ENCODE measurements around the gene ROPN1L. TPM values are rescaled to one million over a fixed set of nuclear protein-coding genes. Genes with fewer than 3 reads are reported as not detected.

The ROPN1L gene
- total and polyA plus RNA-seq, 2 donors from 2014 or later: 1.4 to 1.7 TPM

DNA sequence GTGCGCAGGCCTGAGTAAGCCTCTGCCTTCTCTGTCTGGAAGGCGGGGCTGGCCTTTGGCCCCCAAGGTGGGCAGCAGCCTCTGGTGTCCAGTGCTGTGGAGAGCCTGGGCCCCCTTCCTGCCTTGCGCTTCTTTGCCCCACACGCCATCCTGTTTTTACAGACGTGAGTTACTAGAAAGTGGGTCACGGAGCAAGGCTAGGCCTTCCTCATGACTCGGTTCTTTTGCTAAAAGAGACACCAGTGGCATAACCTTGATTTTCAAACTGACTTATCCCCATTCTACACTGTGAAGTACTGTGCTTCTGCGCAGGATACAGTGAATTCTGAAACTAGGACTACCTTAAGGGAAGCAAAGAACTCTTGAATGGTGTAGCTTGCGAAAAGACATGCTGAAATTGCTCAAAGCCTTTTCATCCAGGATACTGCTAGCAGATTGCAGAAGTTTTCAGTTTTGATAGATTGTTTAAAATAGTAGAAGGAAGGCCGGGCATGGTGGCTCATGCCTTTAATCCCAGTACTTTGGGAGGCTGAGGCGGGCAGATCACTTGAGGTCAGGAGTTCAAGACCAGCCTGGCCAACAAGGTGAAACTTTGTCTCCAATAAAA is 7.2 kb downstream of the ROPN1L start:
- no peaks in the 10 kb centered on the region for H3K9me3 ChIP-seq (ENCODE audit: control insufficient read depth in 2 of 3, insufficient read depth in 1 of 3, low read length in 3 of 3)
- peaks cover 0 to 6% (median 5%) of the 10 kb centered on the region in 3 donors for H3K4me1 ChIP-seq (ENCODE audit: control insufficient read depth in 2 of 3, insufficient read depth in 2 of 3, low read depth in 1 of 3, low read length in 3 of 3)
- no peak overlapping the region for H3K4me3 ChIP-seq (ENCODE audit: low read length in 3 of 3)
- FAIRE-seq: no peak
- H3K36me3 ChIP-seq (ENCODE audit: control insufficient read depth in 2 of 3, insufficient read depth in 3 of 3, low read length in 3 of 3): no peaks in the 10 kb centered on the region
- no peak overlapping the region for H3K27ac ChIP-seq (ENCODE audit: low read depth in 2 of 2, low read length in 2 of 2)
- H3K9ac ChIP-seq (ENCODE audit: low read length in 3 of 3): no peak overlapping the region
- intact Hi-C loops (cut with DNase I): no loop called here
- H3K27me3 ChIP-seq (ENCODE audit: control insufficient read depth, insufficient read depth, low read length): no peaks in the 10 kb centered on the region
- no peak for DNase-seq
- no peak for TF ChIP-seq CTCF (IDR thresholded peaks at IDR 0.05; ENCODE audit: borderline replicate concordance, extremely low read depth, insufficient read depth)

GRCh38 chr5:10451137-10451824 is 9.6 kb downstream of the ROPN1L start:
- intact Hi-C loops (cut with DNase I): no loop called here
- H3K27ac ChIP-seq (ENCODE audit: low read depth in 2 of 2, low read length in 2 of 2): no peak overlapping the region
- FAIRE-seq (no peak), DNase-seq (no peak)
- no peak for TF ChIP-seq CTCF (IDR thresholded peaks at IDR 0.05; ENCODE audit: borderline replicate concordance, extremely low read depth, insufficient read depth)
- no peak overlapping the region for H3K9ac ChIP-seq (ENCODE audit: low read length in 3 of 3)
- H3K9me3 ChIP-seq (ENCODE audit: control insufficient read depth in 2 of 3, insufficient read depth in 1 of 3, low read length in 3 of 3): no peaks in the 10 kb centered on the region
- peaks cover 0 to 6% (median 5%) of the 10 kb centered on the region in 3 donors for H3K4me1 ChIP-seq (ENCODE audit: control insufficient read depth in 2 of 3, insufficient read depth in 2 of 3, low read depth in 1 of 3, low read length in 3 of 3)
- no peak overlapping the region for H3K4me3 ChIP-seq (ENCODE audit: low read length in 3 of 3)
- H3K36me3 ChIP-seq (ENCODE audit: control insufficient read depth in 2 of 3, insufficient read depth in 3 of 3, low read length in 3 of 3): no peaks in the 10 kb centered on the region
- no peaks in the 10 kb centered on the region for H3K27me3 ChIP-seq (ENCODE audit: control insufficient read depth, insufficient read depth, low read length)

DNA sequence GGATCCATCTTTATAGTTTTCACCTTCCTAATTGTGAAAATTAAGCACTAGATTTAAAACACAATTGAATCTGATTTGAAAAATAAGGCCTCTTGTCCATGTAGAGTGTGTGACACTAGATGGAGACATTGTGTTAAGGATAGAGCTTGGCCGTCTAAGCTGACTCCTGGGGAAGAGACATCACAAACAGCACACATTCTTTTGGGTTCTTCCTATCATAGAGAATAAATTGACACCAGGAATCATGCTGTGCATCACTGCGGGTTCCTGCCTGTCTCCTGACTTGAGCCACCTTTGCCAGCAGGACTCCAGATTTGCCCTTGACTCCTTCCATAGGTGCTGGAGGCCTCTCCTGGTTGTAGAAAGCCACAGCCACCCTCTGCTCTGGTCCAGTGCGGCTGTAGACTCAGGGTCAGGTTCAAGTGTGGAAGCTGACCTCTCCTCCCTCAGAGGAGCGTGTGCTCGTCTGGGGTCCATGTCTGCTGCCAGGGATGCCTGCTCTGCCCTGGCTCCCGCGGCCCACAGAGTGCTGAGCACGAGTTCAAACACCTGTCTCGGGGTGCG is 11.2 kb downstream of the ROPN1L start:
- peak in 3 of 5 donors; percentile 33 to 86 (median 80) for DNase-seq
- Histone ChIP-seq H3K4me3 (ENCODE audit: low read length in 3 of 3) (no peak overlapping the region), H3K9ac (ENCODE audit: low read length in 3 of 3) (no peak overlapping the region), H3K9me3 (ENCODE audit: control insufficient read depth in 2 of 3, insufficient read depth in 1 of 3, low read length in 3 of 3) (no peaks in the 10 kb centered on the region), H3K27me3 (ENCODE audit: control insufficient read depth, insufficient read depth, low read length) (no peaks in the 10 kb centered on the region), H3K27ac (ENCODE audit: low read depth in 2 of 2, low read length in 2 of 2) (no peak overlapping the region), H3K4me1 (ENCODE audit: control insufficient read depth in 2 of 3, insufficient read depth in 2 of 3, low read depth in 1 of 3, low read length in 3 of 3) (peaks cover 0 to 11% (median 6%) of the 10 kb centered on the region in 3 donors), H3K36me3 (ENCODE audit: control insufficient read depth in 2 of 3, insufficient read depth in 3 of 3, low read length in 3 of 3) (no peaks in the 10 kb centered on the region)
- TF ChIP-seq CTCF (IDR thresholded peaks at IDR 0.05; ENCODE audit: borderline replicate concordance, extremely low read depth, insufficient read depth): peak; percentile 89
- intact Hi-C loops (cut with DNase I): no loop called here
- peak; percentile 88 for FAIRE-seq
